ENCODE results near the gene MRPS33. TPM values are rescaled to one million over a fixed set of nuclear protein-coding genes. Genes with fewer than 3 reads are reported as not detected.

The MRPS33 gene
- total RNA-seq, 4 donors from 2014 or later = 16.0 to 21.5 (median 18.9) TPM

GRCh38 chr7:141024668-141025067 lies 9.9 kb upstream of the MRPS33 start:
- DNase-seq (ENCODE audit: low spot score) (no peak), ATAC-seq (ENCODE audit: low FRiP score) (no peak)
- TF ChIP-seq CTCF (IDR thresholded peaks at IDR 0.05) = no peak

GRCh38 chr7:141023295-141023694 lies 8.5 kb upstream of the MRPS33 start:
- DNase-seq (ENCODE audit: low spot score) = no peak
- no peak for ATAC-seq (ENCODE audit: low FRiP score)
- TF ChIP-seq CTCF (IDR thresholded peaks at IDR 0.05) = no peak

- no peak for ATAC-seq (ENCODE audit: low FRiP score)
- no peak for TF ChIP-seq CTCF (IDR thresholded peaks at IDR 0.05)
Observed at GRCh38 chr7:141017555-141017954, 2.8 kb upstream of the MRPS33 start.

GRCh38 chr7:141016349-141016748 lies 1.6 kb upstream of the MRPS33 start:
- ATAC-seq (ENCODE audit: low FRiP score) (no peak), DNase-seq (ENCODE audit: low spot score) (no peak)
- TF ChIP-seq CTCF (IDR thresholded peaks at IDR 0.05) = no peak

More at GRCh38 chr7:141017555-141017954, 2.8 kb upstream of the MRPS33 start:
- DNase-seq (ENCODE audit: low spot score) = no peak

GRCh38 chr7:141014125-141014523 lies 628 bp downstream of the MRPS33 start:
- no peak for ATAC-seq (ENCODE audit: low FRiP score)
- no peak for TF ChIP-seq CTCF (IDR thresholded peaks at IDR 0.05)
- no peak for DNase-seq (ENCODE audit: low spot score)

- no peak for TF ChIP-seq CTCF (IDR thresholded peaks at IDR 0.05)
- ATAC-seq (ENCODE audit: low FRiP score) (no peak), DNase-seq (ENCODE audit: low spot score) (no peak)
Observed at GRCh38 chr7:141013345-141013715, 1.4 kb downstream of the MRPS33 start.

- DNase-seq (ENCODE audit: low spot score) (no peak), ATAC-seq (ENCODE audit: low FRiP score) (no peak)
- no peak for TF ChIP-seq CTCF (IDR thresholded peaks at IDR 0.05)
Observed at GRCh38 chr7:141012696-141013344, 1.9 kb downstream of the MRPS33 start.
